Lung microvascular endothelial cell (primary cell): ENCODE results near the gene SART1. TPM values are rescaled to one million over a fixed set of nuclear protein-coding genes. Genes with fewer than 3 reads are reported as not detected.

Experiments used
- DNase-seq, 2 donors: peaks; one replicate each; pipeline versions ENCODE4 v3.0.0 to v3.0.0-alpha.2; 2010; ENCODE audit warnings: low read depth in 2 of 2
- total RNA-seq: library from RNA; depleted of rRNA; stranded (reverse); fragments of >200 nt; gene quantifications from 2 replicates; pipeline ENCODE4 v1.2.1, GENCODE V29; 2014

Gene SART1
- total RNA-seq, 1 donor from 2014 or later: 30.2 TPM

DNA sequence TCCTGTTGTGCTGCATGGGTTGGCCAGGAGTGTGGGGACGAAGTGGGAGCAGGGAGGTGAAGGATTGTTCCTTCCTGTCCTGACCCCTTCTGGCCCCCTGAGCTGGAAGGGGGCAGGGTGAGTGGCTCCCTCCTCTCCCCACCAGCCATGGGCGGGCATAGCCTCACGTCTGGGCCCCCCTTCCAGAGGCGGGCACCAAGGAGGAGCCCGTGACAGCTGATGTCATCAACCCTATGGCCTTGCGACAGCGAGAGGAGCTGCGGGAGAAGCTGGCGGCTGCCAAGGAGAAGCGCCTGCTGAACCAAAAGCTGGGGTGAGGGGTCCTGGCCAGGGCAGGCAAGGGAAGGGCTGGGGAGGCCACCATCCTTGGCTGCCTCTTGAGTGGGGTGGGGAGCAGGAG is 3.4 kb downstream of the SART1 start:
- DNase-seq: no peak

- DNase-seq: no peak
Measured at GRCh38 chr11:65965986-65966762, 4.6 kb downstream of the SART1 start.

GRCh38 chr11:65967329-65967934 is 5.9 kb downstream of the SART1 start:
- DNase-seq: no peak

GRCh38 chr11:65968600-65969482 is 7.3 kb downstream of the SART1 start:
- no peak for DNase-seq

- DNase-seq: no peak
Measured at GRCh38 chr11:65972116-65972515, 10.6 kb downstream of the SART1 start.

GRCh38 chr11:65973439-65974110 is 12.0 kb downstream of the SART1 start:
- peak in 1 of 2 donors; percentile 24 for DNase-seq

GRCh38 chr11:65975771-65976170 is 14.2 kb downstream of the SART1 start:
- DNase-seq: no peak

DNA sequence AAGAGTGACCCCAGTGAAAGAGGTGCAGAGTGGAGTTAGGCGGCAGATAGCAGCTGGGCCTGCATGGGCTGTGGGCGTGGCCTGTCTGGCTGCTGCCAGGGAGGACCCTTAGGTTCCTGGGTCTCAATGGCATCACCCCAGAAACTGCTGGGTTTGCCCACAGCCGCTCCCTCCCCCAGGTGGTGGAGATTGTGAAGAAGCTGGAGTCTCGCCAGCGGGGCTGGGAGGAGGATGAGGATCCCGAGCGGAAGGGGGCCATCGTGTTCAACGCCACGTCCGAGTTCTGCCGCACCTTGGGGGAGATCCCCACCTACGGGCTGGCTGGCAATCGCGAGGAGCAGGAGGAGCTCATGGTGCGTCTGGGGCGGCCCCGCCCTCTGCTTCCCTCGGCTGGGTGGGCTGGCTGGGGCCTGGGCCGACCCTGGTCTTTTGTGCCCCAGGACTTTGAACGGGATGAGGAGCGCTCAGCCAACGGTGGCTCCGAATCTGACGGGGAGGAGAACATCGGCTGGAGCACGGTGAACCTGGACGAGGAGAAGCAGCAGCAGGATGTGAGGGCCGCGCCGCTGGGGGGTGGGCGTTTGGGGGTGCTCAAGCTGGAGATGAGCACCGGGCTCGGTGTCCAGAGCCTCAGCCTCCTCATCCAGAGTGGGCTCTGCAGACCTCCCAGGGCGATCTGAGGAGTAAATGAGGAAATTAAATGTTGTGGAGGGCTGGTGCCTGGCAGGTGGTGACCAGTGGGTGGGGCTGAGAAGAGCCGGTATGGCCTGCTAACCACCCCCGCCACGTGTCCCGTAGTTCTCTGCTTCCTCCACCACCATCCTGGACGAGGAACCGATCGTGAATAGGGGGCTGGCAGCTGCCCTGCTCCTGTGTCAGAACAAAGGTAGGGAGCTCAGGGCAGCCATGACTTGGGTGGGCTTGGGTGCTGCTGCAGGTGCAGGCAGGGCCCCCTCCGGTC is 15.0 kb downstream of the SART1 start:
- no peak for DNase-seq

DNA sequence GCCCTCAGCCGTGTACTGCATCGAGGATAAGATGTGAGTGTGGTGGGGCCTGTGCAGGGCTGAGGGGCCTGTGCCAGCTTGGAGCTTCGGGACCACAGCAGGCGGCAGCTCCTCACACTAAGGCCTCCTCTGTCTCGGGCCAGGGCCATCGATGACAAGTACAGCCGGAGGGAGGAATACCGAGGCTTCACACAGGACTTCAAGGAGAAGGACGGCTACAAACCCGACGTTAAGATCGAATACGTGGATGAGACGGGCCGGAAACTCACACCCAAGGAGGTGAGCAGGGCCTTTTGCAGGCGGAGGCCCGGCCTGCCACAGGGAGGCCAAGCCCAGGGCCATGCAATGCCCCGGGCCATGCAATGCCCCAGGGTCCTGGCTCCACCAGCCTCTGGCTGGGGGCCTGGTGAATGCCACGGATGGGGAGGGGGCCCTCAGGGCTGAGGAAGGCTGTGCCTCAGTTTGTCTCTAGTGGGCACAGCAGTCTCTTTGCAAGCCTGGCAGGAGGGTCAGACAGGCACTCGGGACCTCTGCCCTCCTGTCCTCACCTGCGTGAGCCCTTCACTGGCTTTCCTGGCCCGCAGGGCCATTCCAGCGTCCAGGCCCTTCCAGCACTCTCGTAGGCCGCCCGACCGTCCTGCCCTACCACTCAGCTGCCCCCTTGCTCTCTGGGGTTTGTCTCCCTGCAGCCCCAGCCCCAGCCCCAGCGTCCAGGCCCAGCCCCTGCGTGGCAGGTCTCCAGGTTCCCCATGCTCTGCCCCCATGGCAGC is 16.3 kb downstream of the SART1 start:
- DNase-seq: no peak

- DNase-seq: no peak
Measured at GRCh38 chr11:65978391-65979238, 17.1 kb downstream of the SART1 start.

GRCh38 chr11:65979261-65979759 is 17.8 kb downstream of the SART1 start:
- no peak for DNase-seq

DNA sequence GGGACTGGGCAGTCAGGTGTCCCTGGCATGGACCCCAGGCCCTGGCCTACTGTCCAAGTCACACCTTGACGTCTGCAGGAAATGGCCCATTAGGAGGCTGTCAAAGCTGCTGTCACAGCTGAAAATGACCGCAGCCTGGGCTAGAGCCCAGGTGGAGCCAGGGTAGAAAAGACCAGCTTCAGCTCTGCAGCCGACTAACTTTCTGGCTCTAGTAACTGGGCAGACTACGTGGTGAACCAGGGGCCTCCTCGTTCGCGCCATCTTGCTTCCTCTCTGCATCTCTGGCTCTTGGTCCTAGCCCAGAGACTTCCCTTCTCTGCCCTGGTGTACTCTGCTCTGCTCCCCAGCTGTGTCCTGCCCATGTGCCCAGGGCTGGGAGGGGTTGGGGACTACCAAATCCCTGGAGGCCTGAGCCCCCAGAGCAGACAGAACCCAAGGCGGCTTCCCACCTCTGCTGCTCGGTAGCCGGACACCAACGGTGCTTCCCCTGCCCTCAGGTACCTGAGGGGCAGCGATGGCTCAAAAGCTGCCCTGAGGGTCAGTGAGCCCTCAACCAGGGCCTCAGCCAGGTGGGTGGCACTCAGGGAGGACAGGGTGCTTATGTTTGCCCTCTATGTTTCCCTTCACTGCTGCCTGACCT is 19.7 kb downstream of the SART1 start:
- DNase-seq: no peak

- DNase-seq: no peak
Measured at GRCh38 chr11:65981972-65982823, 20.7 kb downstream of the SART1 start.

DNA sequence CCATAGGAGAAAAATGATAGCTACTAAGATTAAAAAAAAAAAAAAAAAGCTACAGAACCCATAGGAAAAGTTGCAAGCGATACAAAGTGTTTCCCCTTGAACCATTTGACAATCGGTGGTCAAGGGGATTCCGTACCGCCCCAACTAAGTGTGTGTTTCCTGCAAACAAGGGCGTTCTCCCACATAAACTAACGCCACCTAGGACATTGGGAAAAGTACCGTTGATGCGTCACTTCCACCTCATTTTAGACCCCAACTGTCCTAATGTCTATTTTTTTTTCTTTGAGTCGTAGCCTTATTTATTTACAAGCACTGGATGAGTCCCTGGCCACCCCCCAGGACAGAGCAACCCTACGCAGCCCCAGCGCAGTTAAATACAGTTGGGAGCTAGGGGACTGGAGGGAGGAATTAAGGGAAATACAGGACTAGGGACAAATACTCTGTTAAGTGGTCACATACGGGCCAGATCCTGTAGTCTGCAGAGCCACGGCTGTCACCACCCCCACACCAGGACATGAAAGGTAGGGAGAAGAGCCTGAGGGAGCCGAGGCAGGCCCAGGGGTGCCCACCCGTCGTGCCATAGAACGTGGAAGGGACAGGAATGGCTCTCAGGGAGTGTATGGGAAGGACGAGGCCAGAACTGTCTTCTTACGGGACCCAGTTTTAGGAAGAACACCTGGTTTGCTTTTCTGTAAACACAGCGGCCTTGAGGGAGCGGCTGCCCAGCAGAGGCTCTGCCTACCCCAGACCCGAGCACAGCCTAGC is 21.5 kb downstream of the SART1 start:
- DNase-seq: no peak

DNA sequence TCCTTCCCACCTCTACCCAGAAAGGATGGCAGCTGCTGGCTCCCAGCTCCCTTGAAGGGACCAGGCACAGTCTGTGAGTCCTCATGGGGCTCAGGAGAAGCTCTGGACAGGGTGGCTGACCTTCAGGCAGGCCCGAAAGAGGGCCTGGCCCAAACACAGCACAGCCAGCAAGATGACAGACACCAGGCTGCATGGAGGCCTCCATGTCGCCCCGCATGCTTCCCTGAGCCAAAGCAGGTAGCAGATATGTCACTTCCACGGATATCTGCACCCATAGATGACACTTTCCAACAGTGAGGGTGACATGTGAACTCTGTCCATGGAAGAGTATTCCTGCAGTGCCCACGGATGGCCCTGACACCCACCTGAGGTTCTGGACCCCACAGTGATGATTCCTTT is 22.1 kb downstream of the SART1 start:
- no peak for DNase-seq

DNA sequence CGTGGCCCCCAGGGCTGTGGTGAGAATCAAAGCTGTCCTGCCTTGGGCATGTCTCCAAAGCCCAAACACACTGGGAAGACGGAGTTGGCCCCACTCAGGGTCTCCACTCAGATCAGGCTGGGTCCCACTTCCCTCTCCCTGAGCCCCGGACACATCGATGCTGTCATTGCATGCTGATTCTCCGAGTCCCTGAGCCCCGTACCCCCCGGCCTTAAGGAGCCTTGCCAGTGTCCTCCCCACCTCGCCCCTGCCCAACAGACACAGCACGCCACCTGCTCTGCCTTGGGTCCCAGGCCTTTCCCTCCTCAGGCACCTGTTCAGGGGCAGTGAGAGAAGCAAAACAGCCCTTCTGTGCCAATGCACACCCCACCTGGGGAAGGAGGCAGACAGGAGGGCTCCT is 25.8 kb downstream of the SART1 start:
- no peak for DNase-seq
